Tibial nerve (tissue), 4 donors: ENCODE data around the gene CDON. TPM values are rescaled to one million over a fixed set of nuclear protein-coding genes. Genes with fewer than 3 reads are reported as not detected.

Source experiments
- DNase-seq, 2 donors: peaks; one replicate each; pipeline ENCODE4 v3.0.0-alpha.2; 2019; ENCODE audit warnings: low spot score in 2 of 2
- H3K27ac ChIP-seq, 4 donors: fragments of 200-600 bp; sonication (generic) in 3 of 4; one replicate each; pipeline ENCODE4 v1.5.1; 2017 to 2019; ENCODE audit warnings: mild to moderate bottlenecking in 1 of 4
- H3K27me3 ChIP-seq, 2 donors: fragments of 200-600 bp; sonication (generic) in 1 of 2; one replicate each; pipeline versions ENCODE4 v1.5.1 to v1.6.0; 2017 to 2019
- H3K36me3 ChIP-seq, 3 donors: fragments of 200-600 bp; sonication (generic); one replicate each; pipeline ENCODE4 v1.5.1; 2018 to 2019
- H3K4me1 ChIP-seq, 4 donors: fragments of 200-600 bp; sonication (generic) in 3 of 4; one replicate each; pipeline ENCODE4 v1.5.1; 2017 to 2019
- H3K4me3 ChIP-seq, 4 donors: fragments of 200-600 bp; sonication (generic) in 3 of 4; one replicate each; pipeline ENCODE4 v1.5.1; 2017 to 2019; ENCODE audit warnings: mild to moderate bottlenecking in 1 of 4, moderate library complexity in 1 of 4
- H3K9me3 ChIP-seq, 4 donors: fragments of 200-600 bp; sonication (generic) in 3 of 4; one replicate each; pipeline ENCODE4 v1.5.1; 2017 to 2019
- CTCF ChIP-seq, 5 experiments: fragments of 200-600 bp in 3 of 5; fragments of 450-650 bp in 2 of 5; sonication (generic) in 3 of 5; IDR thresholded peaks; one replicate each; pipeline ENCODE4 v1.5.1; 2016 to 2019; ENCODE audit warnings: antibody characterized with exemption in 5 of 5, mild to moderate bottlenecking in 3 of 5, moderate library complexity in 2 of 5
- EP300 ChIP-seq, 2 donors: sonication (generic); formaldehyde crosslinking; IDR thresholded peaks; one replicate each; pipeline ENCODE4 v1.6.1; 2017; ENCODE audit warnings: antibody characterized with exemption in 2 of 2, mild to moderate bottlenecking in 1 of 2
- POLR2A ChIP-seq, 2 donors: fragments of 450-650 bp; IDR thresholded peaks; one replicate each; pipeline ENCODE4 v1.6.1; 2017; ENCODE audit warnings: antibody characterized with exemption in 2 of 2, mild to moderate bottlenecking in 2 of 2, moderate library complexity in 2 of 2
- WGBS, 2 donors: methylation state at CpG; one replicate each; pipeline ENCODE4 v1.1.5; 2018; 5-methylcytosine and 5-hydroxymethylcytosine counted together
- total RNA-seq, 4 donors: library from RNA; depleted of rRNA; stranded (reverse); fragments of >200 nt; gene quantifications; one replicate each; pipeline ENCODE4 v1.1.0, GENCODE V29; 2016

The CDON gene
- total RNA-seq, 4 donors from 2014 or later, result 14.4 to 25.9 (median 15.3) TPM

GRCh38 chr11:125971618-125972017, 91.0 kb downstream of the CDON start:
- no peaks in the 10 kb centered on the region for H3K4me1 ChIP-seq
- no peak for DNase-seq
- H3K36me3 ChIP-seq, result no peaks in the 10 kb centered on the region
- H3K4me3 ChIP-seq, result no peak overlapping the region
- H3K27me3 ChIP-seq, result no peaks in the 10 kb centered on the region
- TF ChIP-seq POLR2A (IDR thresholded peaks at IDR 0.05), result no peak
- TF ChIP-seq CTCF (IDR thresholded peaks at IDR 0.05), result no peak
- TF ChIP-seq EP300 (IDR thresholded peaks at IDR 0.05), result no peak
- H3K9me3 ChIP-seq, result no peaks in the 10 kb centered on the region
- WGBS, 2 donors, result 40 to 50% methylated on average over 6 of the region's 6 CpGs
- no peak overlapping the region for H3K27ac ChIP-seq

GRCh38 chr11:125968354-125968753, 94.3 kb downstream of the CDON start:
- no peak for DNase-seq
- Histone ChIP-seq H3K9me3 (peaks cover 0 to 3% (median 0%) of the 10 kb centered on the region in 4 donors), H3K4me1 (no peaks in the 10 kb centered on the region), H3K36me3 (peaks cover 0 to 12% (median 0%) of the 10 kb centered on the region in 3 donors), H3K27ac (no peak overlapping the region), H3K4me3 (no peak overlapping the region), H3K27me3 (no peaks in the 10 kb centered on the region)
- TF ChIP-seq EP300 (IDR thresholded peaks at IDR 0.05) (no peak), POLR2A (IDR thresholded peaks at IDR 0.05) (no peak), CTCF (IDR thresholded peaks at IDR 0.05) (no peak)
- 72 to 75% methylated on average over 7 of the region's 7 CpGs for WGBS, 2 donors

- H3K4me1 ChIP-seq, result no peaks in the 10 kb centered on the region
- 92 to 95% methylated on average over 4 of the region's 4 CpGs for WGBS, 2 donors
- no peak overlapping the region for H3K27ac ChIP-seq
- DNase-seq, result no peak
- peaks cover 0 to 11% (median 3%) of the 10 kb centered on the region in 4 donors for H3K9me3 ChIP-seq
- no peak overlapping the region for H3K4me3 ChIP-seq
- peaks cover 0 to 20% (median 0%) of the 10 kb centered on the region in 3 donors for H3K36me3 ChIP-seq
- TF ChIP-seq POLR2A (IDR thresholded peaks at IDR 0.05) (no peak), EP300 (IDR thresholded peaks at IDR 0.05) (no peak), CTCF (IDR thresholded peaks at IDR 0.05) (no peak)
- no peaks in the 10 kb centered on the region for H3K27me3 ChIP-seq
Observed at GRCh38 chr11:125967515-125967914, 95.2 kb downstream of the CDON start.

- H3K27ac ChIP-seq, result no peak overlapping the region
- H3K4me1 ChIP-seq, result peaks cover 0 to 18% (median 7%) of the 10 kb centered on the region in 4 donors
- TF ChIP-seq CTCF (IDR thresholded peaks at IDR 0.05) (no peak), EP300 (IDR thresholded peaks at IDR 0.05) (no peak), POLR2A (IDR thresholded peaks at IDR 0.05) (no peak)
- 88 to 91% methylated on average over 6 of the region's 6 CpGs for WGBS, 2 donors
- H3K4me3 ChIP-seq, result no peak overlapping the region
- no peaks in the 10 kb centered on the region for H3K27me3 ChIP-seq
- no peak for DNase-seq
- peaks cover 0 to 16% (median 3%) of the 10 kb centered on the region in 4 donors for H3K9me3 ChIP-seq
- peaks cover 0 to 50% (median 0%) of the 10 kb centered on the region in 3 donors for H3K36me3 ChIP-seq
Observed at GRCh38 chr11:125960771-125961170, 101.9 kb downstream of the CDON start.

GRCh38 chr11:125959931-125960330, 102.7 kb downstream of the CDON start:
- no peaks in the 10 kb centered on the region for H3K27me3 ChIP-seq
- H3K36me3 ChIP-seq, result peaks cover 0 to 50% (median 0%) of the 10 kb centered on the region in 3 donors
- peak overlapping the region in 1 of 4 donors; percentile 30 for H3K27ac ChIP-seq
- TF ChIP-seq CTCF (IDR thresholded peaks at IDR 0.05) (no peak), POLR2A (IDR thresholded peaks at IDR 0.05) (no peak), EP300 (IDR thresholded peaks at IDR 0.05) (no peak)
- no peak for DNase-seq
- H3K9me3 ChIP-seq, result peaks cover 0 to 16% (median 3%) of the 10 kb centered on the region in 4 donors
- H3K4me3 ChIP-seq, result no peak overlapping the region
- WGBS, 2 donors, result 93 to 94% methylated on average over 10 of the region's 10 CpGs
- H3K4me1 ChIP-seq, result peaks cover 0 to 22% (median 7%) of the 10 kb centered on the region in 4 donors
